Mesenchymal stem cell (in vitro differentiated cells and primary cell): ENCODE data around the gene TAC4.
A peak's percentile ranks its signal among the peaks of the same experiment; 100 is the strongest.

ENCODE experiments used
- DNase-seq: peaks from one replicate; pipeline ENCODE4 v3.0.0-alpha.2; 2013
- H2AFZ ChIP-seq: one replicate; pipeline ENCODE4 v1.6.1; 2013; ENCODE audit warnings: low read depth, mild to moderate bottlenecking, control low read depth, inconsistent platforms, low read length, moderate library complexity
- H2AK5ac ChIP-seq: 2 replicates; pipeline ENCODE4 v1.6.1; 2013; ENCODE audit warnings: low read length, moderate library complexity, mild to moderate bottlenecking, inconsistent platforms; ENCODE audit not compliant: severe bottlenecking
- H2BK120ac ChIP-seq: one replicate; pipeline ENCODE4 v1.6.1; 2013; ENCODE audit warnings: low read depth, mild to moderate bottlenecking, inconsistent platforms, low read length, moderate library complexity
- H2BK12ac ChIP-seq, 2 experiments: one replicate each; pipeline ENCODE4 v1.6.1; 2013; ENCODE audit warnings: inconsistent platforms in 2 of 2, low read length in 2 of 2, mild to moderate bottlenecking in 2 of 2, moderate library complexity in 2 of 2, control low read depth in 1 of 2
- H2BK15ac ChIP-seq: one replicate; pipeline ENCODE4 v1.6.1; 2013; ENCODE audit warnings: mild to moderate bottlenecking, low read depth, inconsistent platforms; ENCODE audit not compliant: poor library complexity, severe bottlenecking
- H2BK5ac ChIP-seq: 2 replicates; pipeline ENCODE4 v1.6.1; 2013; ENCODE audit warnings: low read depth, mild to moderate bottlenecking, low read length, control low read depth, inconsistent platforms; ENCODE audit not compliant: poor library complexity, severe bottlenecking
- H3K14ac ChIP-seq, 2 experiments: one replicate each; pipeline ENCODE4 v1.6.1; 2013; ENCODE audit warnings: inconsistent platforms in 2 of 2, low read length in 2 of 2, control low read depth in 1 of 2, mild to moderate bottlenecking in 1 of 2, moderate library complexity in 1 of 2
- H3K18ac ChIP-seq, 2 experiments: one replicate each; pipeline ENCODE4 v1.6.1; 2013; ENCODE audit warnings: inconsistent platforms in 2 of 2, low read length in 2 of 2, control low read depth in 1 of 2, low read depth in 1 of 2, mild to moderate bottlenecking in 1 of 2
- H3K23ac ChIP-seq, 2 experiments: one replicate each; pipeline ENCODE4 v1.6.1; 2013; ENCODE audit warnings: inconsistent platforms in 2 of 2, low read length in 2 of 2, mild to moderate bottlenecking in 2 of 2, moderate library complexity in 2 of 2, control low read depth in 1 of 2
- H3K27ac ChIP-seq: 2 replicates; pipeline ENCODE4 v1.5.1; 2013; ENCODE audit warnings: mild to moderate bottlenecking, moderate library complexity, low read length, control low read depth, inconsistent platforms; ENCODE audit not compliant: poor library complexity, severe bottlenecking
- H3K27me3 ChIP-seq, 2 experiments: 2 replicates each; pipeline versions ENCODE4 v1.6.1 to v1.7.0; 2013; ENCODE audit warnings: low read length in 2 of 2, mild to moderate bottlenecking in 2 of 2, moderate library complexity in 2 of 2, control low read depth in 1 of 2, inconsistent platforms in 1 of 2; ENCODE audit not compliant: control insufficient read depth in 1 of 2, insufficient read depth in 1 of 2
- H3K36me3 ChIP-seq, 2 experiments: 2 replicates each; pipeline versions ENCODE4 v1.6.1 to v1.7.0; 2013; ENCODE audit warnings: low read length in 2 of 2, control low read depth in 1 of 2, inconsistent platforms in 1 of 2, low read depth in 1 of 2, mild to moderate bottlenecking in 1 of 2; ENCODE audit not compliant: insufficient read depth in 2 of 2, control insufficient read depth in 1 of 2
- H3K4ac ChIP-seq, 2 experiments: one replicate each; pipeline ENCODE4 v1.6.1; 2013; ENCODE audit warnings: inconsistent platforms in 2 of 2, low read length in 2 of 2, mild to moderate bottlenecking in 2 of 2, moderate library complexity in 2 of 2, control low read depth in 1 of 2, low read depth in 1 of 2
- H3K4me1 ChIP-seq: 2 replicates; pipeline ENCODE4 v1.6.1; 2013; ENCODE audit warnings: low read depth, low read length, control low read depth; ENCODE audit not compliant: control insufficient read depth, insufficient read depth
- H3K4me2 ChIP-seq: 2 replicates; pipeline ENCODE4 v1.6.1; 2013; ENCODE audit warnings: low read length, mild to moderate bottlenecking, inconsistent platforms; ENCODE audit not compliant: poor library complexity, severe bottlenecking
- H3K4me3 ChIP-seq, 2 experiments: 2 replicates each; pipeline versions ENCODE4 v1.5.1 to v1.7.0; 2013; ENCODE audit warnings: low read length in 2 of 2, mild to moderate bottlenecking in 2 of 2, control low read depth in 1 of 2, low read depth in 1 of 2; ENCODE audit not compliant: insufficient read depth in 1 of 2
- H3K79me1 ChIP-seq: replicated peaks from 2 replicates; pipeline ENCODE4 v1.6.1; 2013; ENCODE audit warnings: mild to moderate bottlenecking, control low read depth, low read length, inconsistent platforms; ENCODE audit not compliant: poor library complexity, severe bottlenecking
- H3K9ac ChIP-seq: 2 replicates; pipeline ENCODE4 v1.7.0; 2013; ENCODE audit warnings: mild to moderate bottlenecking, low read length, moderate library complexity
- H3K9me3 ChIP-seq: 2 replicates; pipeline ENCODE4 v1.7.0; 2013; ENCODE audit warnings: mild to moderate bottlenecking, low read length; ENCODE audit not compliant: control insufficient read depth
- H4K8ac ChIP-seq: one replicate; pipeline ENCODE4 v1.6.1; 2013; ENCODE audit warnings: inconsistent platforms, mild to moderate bottlenecking, low read length, moderate library complexity
- H4K91ac ChIP-seq: one replicate; pipeline ENCODE4 v1.6.1; 2013; ENCODE audit warnings: mild to moderate bottlenecking, low read length, inconsistent platforms
- WGBS: methylation state at CpG from one replicate; pipeline ENCODE4 v1.1.7; 2013; ENCODE audit warnings: mixed read lengths; 5-methylcytosine and 5-hydroxymethylcytosine counted together

TAC4 gene

DNA sequence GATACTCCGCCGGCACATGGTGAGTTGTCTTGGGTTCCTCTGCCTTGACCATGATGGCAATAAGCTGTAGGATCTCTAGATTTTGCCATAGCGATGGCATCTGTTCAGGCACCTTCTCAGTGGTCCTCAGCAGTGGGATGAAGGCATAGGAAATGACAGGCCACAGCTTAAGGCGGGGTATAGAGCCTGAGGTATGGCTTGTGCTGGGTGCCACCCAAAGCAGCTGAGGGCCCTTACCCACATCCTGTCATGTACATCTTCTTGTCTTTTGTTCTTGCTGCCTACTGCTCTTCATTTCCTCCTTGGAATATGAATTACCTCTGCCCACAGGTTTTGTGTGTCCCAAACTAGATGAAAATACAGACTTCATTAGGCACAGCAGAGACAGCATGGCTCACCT lies 29.9 kb downstream of the TAC4 start:
- WGBS: 99% methylated on average over 4 of the region's 4 CpGs
- H3K23ac ChIP-seq: no peak overlapping the region
- H3K9ac ChIP-seq: no peak overlapping the region
- H4K8ac ChIP-seq: no peak overlapping the region
- H3K36me3 ChIP-seq: peaks cover 26 to 86% of the 10 kb centered on the region in 2 experiments
- no peak overlapping the region for H2BK15ac ChIP-seq
- H3K4me3 ChIP-seq: no peak overlapping the region
- no peak overlapping the region for H3K27ac ChIP-seq
- no peak overlapping the region for H3K18ac ChIP-seq
- no peak overlapping the region for H2BK120ac ChIP-seq
- peaks cover 2% of the 10 kb centered on the region for H3K4me1 ChIP-seq
- H3K4ac ChIP-seq: no peak overlapping the region
- H3K9me3 ChIP-seq: no peaks in the 10 kb centered on the region
- H2AFZ ChIP-seq: no peak overlapping the region
- no peaks in the 10 kb centered on the region for H3K27me3 ChIP-seq
- H3K14ac ChIP-seq: no peak overlapping the region
- no peak overlapping the region for H4K91ac ChIP-seq
- no peak overlapping the region for H3K4me2 ChIP-seq
- peaks cover 34% of the 10 kb centered on the region for H3K79me1 ChIP-seq
- DNase-seq: no peak
- no peak overlapping the region for H2AK5ac ChIP-seq
- no peak overlapping the region for H2BK12ac ChIP-seq
- no peak overlapping the region for H2BK5ac ChIP-seq

DNA sequence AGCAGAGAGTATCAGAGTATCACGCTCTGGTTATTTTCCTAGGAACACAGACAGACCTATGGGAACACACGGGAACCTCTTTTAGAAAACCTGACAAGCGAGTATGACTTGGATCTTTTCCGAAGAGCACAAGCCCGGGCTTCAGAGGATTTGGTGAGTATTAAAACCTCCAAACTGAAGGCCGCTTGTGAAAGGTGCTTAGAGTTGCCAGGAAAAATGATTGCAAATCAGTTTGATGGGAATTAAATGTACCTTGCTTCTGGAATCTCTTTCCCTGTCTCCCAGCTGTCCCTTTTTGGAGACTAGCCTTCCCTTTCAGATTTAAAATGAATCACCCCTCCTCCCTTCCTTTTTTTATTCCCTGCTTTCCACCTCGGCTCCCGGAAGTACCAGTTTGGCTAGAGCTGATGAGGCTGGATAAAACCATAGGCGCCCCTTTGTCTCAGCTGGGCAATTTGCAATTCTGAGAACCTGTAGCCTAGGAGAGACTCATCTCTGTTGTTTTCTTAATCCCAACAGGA lies 32.0 kb downstream of the TAC4 start:
- no peak for DNase-seq
- Histone ChIP-seq H2BK5ac (peak overlapping the region; percentile 26), H4K8ac (no peak overlapping the region), H3K9me3 (no peaks in the 10 kb centered on the region), H3K4me1 (no peaks in the 10 kb centered on the region), H3K23ac (no peak overlapping the region), H3K14ac (no peak overlapping the region), H3K9ac (peak overlapping the region; percentile 5), H3K27ac (no peak overlapping the region), H2AK5ac (no peak overlapping the region), H2AFZ (no peak overlapping the region), H2BK120ac (no peak overlapping the region), H4K91ac (no peak overlapping the region), H3K4me2 (no peak overlapping the region), H3K79me1 (peaks cover 30% of the 10 kb centered on the region), H3K18ac (no peak overlapping the region), H3K27me3 (no peaks in the 10 kb centered on the region), H3K36me3 (peaks cover 26 to 76% of the 10 kb centered on the region in 2 experiments), H3K4ac (no peak overlapping the region), H2BK12ac (no peak overlapping the region), H3K4me3 (no peak overlapping the region), H2BK15ac (no peak overlapping the region)
- 67% methylated on average over 9 of the region's 9 CpGs for WGBS

DNA sequence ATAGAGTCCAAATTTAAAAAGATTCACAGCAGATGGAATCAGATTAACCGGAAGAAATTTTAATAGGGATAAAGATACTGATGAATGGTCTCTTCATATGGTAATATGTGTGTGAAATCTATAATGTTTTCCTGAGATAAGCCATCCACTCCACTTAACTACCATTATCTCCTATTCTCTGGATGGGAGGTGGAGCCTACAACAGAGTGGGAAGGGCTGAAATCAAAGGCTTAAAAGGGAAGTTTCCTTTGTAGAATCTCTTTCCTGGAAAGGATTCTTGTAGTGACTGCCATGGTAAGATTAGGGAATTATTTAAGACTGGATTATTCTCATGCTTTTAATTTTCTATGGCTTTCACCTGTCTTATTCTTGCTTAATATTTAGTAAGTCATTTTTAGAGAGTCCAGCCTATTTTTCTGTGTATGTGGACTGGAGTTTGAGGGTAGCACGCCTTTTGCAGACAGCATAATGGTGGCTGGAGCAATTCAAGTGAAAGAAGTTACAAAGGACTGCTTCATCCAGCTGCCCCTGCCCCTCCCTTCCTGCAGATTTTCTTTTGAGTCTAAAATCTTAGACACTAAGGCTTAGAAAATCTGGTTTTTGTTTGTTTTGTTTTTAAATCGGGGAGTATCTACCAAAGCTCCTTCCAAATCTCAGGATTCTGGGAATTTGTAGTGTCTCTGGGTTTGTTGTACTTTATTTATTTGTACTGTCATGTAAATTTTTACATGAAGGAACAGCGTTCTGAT lies 32.9 kb downstream of the TAC4 start:
- DNase-seq: no peak
- Histone ChIP-seq H3K14ac (no peak overlapping the region), H3K36me3 (peaks cover 28 to 80% of the 10 kb centered on the region in 2 experiments), H2AK5ac (no peak overlapping the region), H3K79me1 (peaks cover 29% of the 10 kb centered on the region), H4K8ac (no peak overlapping the region), H2AFZ (no peak overlapping the region), H3K23ac (no peak overlapping the region), H3K4me1 (no peaks in the 10 kb centered on the region), H2BK5ac (no peak overlapping the region), H2BK12ac (no peak overlapping the region), H3K9me3 (no peaks in the 10 kb centered on the region), H3K9ac (peak overlapping the region; percentile 5), H3K27me3 (no peaks in the 10 kb centered on the region), H3K4me2 (no peak overlapping the region), H2BK15ac (no peak overlapping the region), H3K27ac (no peak overlapping the region), H3K4me3 (no peak overlapping the region), H4K91ac (no peak overlapping the region), H3K4ac (no peak overlapping the region), H3K18ac (no peak overlapping the region), H2BK120ac (no peak overlapping the region)
- 62% methylated on average over 3 of the region's 4 CpGs for WGBS

DNA sequence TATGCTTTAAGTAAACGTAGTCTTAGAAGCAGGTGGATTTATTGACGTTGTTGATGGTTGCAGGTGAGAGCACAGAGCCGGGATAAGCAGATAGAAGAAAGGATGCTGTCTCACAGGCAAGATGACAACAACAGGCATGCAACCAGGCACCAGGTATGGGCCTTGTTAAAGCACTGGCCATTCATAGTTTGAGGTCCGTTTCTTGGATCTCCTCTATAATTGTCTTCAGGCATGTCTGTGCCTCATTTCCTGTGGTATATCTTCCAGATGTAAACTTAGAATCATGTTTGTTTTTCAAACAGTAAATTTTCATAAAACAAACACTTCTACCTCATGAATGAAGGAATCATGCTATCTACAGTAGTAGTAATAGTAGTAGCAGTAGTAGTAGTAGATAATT lies 38.8 kb downstream of the TAC4 start:
- H2BK12ac ChIP-seq: no peak overlapping the region
- no peak overlapping the region for H3K4me3 ChIP-seq
- H3K27ac ChIP-seq: no peak overlapping the region
- H3K18ac ChIP-seq: no peak overlapping the region
- no peak overlapping the region for H2BK120ac ChIP-seq
- no peak overlapping the region for H2BK15ac ChIP-seq
- DNase-seq: no peak
- no peak overlapping the region for H4K91ac ChIP-seq
- H3K4ac ChIP-seq: no peak overlapping the region
- no peak overlapping the region for H2BK5ac ChIP-seq
- peaks cover 28% of the 10 kb centered on the region for H3K79me1 ChIP-seq
- no peak overlapping the region for H2AK5ac ChIP-seq
- H3K14ac ChIP-seq: no peak overlapping the region
- WGBS: 94% methylated on average over 3 of the region's 4 CpGs
- H3K9ac ChIP-seq: no peak overlapping the region
- no peak overlapping the region for H3K4me2 ChIP-seq
- H3K36me3 ChIP-seq: peaks cover 20 to 75% of the 10 kb centered on the region in 2 experiments
- H3K23ac ChIP-seq: no peak overlapping the region
- H3K9me3 ChIP-seq: no peaks in the 10 kb centered on the region
- no peak overlapping the region for H4K8ac ChIP-seq
- no peaks in the 10 kb centered on the region for H3K27me3 ChIP-seq
- H3K4me1 ChIP-seq: no peaks in the 10 kb centered on the region
- no peak overlapping the region for H2AFZ ChIP-seq
